ENCODE results near the gene HSDL2.

DNA sequence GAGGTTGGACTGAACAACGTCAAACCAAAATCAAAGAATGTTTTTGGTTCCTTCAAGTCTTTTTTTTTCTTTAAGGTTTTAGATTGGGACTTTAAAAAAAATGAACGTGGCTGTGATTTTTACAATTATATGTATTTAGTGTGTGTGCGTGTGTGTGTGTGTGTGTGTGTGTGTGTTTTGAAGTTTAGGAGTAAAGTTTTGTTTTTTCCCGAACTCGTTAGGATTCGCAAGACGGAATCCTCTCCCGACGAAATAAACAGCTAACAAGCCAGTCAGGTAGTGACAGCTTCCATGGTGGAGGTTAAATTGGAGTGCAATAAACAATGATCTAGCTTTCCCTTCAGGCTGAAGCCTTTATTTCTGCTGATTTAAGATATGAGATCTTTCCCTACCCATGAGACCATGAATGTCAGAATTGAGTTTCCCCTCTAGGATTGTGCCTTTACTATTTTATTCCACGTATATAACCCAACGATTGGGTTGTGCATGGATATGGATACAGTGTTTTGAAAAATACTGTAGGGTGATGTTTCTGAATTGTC, 108.0 kb downstream of the HSDL2 start:
- TF ChIP-seq, protein P1, sequence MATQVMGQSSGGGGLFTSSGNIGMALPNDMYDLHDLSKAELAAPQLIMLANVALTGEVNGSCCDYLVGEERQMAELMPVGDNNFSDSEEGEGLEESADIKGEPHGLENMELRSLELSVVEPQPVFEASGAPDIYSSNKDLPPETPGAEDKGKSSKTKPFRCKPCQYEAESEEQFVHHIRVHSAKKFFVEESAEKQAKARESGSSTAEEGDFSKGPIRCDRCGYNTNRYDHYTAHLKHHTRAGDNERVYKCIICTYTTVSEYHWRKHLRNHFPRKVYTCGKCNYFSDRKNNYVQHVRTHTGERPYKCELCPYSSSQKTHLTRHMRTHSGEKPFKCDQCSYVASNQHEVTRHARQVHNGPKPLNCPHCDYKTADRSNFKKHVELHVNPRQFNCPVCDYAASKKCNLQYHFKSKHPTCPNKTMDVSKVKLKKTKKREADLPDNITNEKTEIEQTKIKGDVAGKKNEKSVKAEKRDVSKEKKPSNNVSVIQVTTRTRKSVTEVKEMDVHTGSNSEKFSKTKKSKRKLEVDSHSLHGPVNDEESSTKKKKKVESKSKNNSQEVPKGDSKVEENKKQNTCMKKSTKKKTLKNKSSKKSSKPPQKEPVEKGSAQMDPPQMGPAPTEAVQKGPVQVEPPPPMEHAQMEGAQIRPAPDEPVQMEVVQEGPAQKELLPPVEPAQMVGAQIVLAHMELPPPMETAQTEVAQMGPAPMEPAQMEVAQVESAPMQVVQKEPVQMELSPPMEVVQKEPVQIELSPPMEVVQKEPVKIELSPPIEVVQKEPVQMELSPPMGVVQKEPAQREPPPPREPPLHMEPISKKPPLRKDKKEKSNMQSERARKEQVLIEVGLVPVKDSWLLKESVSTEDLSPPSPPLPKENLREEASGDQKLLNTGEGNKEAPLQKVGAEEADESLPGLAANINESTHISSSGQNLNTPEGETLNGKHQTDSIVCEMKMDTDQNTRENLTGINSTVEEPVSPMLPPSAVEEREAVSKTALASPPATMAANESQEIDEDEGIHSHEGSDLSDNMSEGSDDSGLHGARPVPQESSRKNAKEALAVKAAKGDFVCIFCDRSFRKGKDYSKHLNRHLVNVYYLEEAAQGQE (IDR thresholded peaks at IDR 0.05; ENCODE audit: low read depth), result no peak
- TF ChIP-seq YY1 (IDR thresholded peaks at IDR 0.05; ENCODE audit: low read depth), result no peak
